ENCODE results near the gene LPIN3.

The LPIN3 gene

GRCh38 chr20:41367393-41367695 lies 26.7 kb downstream of the LPIN3 start:
- DNase-seq: no peak

DNA sequence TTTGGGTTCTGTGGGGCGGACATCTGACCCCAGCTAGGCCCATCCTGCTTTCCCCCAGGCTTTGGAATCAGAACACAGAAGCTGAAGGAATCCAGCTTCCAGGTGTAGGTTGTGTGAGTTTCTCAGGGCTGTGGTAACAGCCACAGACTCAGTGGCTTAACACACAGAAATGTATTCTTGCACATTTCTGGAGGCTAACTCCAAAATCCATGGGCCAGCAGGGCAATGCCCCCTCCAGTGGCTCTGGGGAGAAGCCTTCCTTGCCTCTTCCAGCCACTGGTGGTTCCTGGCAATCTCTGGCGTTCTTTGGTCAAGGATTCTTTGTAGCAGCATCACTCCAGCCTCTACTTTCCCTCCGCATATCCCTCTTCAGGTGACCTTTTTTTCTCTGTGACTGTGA lies 27.3 kb downstream of the LPIN3 start:
- no peak for DNase-seq

DNA sequence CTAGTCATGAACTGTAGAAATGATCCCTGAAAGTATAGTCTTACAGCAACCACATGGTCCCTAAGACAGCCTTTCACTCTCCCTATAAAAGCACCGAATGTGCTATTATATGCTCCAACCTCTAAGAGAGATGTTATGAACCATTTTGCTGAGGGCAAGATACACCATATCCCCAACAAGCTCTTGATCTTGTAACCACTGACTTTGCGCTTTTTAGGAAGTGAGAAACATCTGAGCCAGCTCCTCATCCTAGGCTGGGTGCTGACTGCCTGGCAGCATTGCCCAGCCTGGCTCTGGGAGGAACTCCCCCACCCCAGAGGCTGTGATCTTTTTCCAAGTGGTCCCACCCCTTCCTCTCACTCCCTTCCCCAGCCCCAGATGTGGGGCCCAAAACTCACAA lies 29.1 kb downstream of the LPIN3 start:
- DNase-seq: no peak

DNA sequence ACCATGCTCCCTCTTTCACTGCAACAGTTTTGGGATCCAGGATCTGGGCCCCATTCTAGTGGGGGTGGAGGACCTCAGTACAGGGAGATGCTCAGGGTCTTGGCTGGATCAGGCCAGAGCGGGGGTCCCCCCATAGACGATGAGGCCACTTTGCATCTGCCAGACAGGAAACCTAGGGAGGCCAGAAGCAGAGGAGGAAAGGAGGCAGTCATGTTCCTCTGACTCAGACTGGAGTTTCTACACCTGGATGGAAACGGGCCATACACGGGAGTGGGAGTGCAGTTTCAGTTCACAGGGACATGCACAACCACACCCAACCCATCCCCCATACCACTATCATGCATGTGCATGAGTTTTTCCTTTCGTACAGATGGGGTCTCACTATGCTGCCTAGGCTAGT lies 29.6 kb downstream of the LPIN3 start:
- no peak for DNase-seq

DNA sequence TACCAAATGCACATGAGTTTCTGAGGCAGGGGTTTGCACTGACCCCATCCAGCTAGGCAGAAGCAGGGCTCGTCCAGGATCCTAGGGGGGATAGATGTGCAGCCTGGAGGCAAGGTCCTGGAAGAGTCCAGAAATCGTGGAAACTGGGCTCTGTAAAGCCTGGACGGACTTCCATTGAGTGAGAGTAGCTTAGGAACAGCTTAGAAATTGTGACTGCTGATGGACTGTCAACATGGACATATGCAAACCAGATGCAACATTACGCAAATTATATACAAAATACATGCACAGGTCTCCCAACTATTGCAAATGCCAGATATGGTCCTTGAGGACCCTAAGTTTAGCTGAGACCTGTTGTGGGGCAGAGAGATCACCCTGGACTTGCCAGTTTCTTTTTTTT lies 30.8 kb downstream of the LPIN3 start:
- DNase-seq: no peak

DNA sequence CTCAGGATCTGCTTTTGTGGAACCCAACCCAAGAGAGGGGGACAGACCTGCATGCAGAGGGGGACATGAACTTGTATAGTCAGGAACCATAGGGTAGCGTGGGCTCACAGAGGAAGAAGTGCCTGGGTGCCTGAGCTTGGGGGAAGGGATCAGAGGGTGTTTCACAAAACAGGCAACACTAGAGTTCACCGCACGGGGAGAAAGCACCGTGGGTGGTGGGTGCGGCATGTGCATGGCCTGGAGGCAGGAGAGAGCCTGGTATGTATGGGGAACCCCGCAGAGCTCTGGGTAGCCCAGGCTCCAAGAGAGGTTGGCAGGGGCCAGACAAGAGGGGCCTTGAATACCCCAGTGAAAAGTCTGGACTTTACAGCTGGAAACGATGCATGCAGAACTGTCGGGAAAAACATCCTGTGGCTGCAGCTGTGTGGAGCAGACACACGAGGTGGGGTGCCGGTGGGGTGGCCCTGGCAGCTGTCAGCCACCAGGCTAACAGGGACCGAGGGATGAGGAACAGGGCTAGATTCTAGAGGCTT lies 32.7 kb downstream of the LPIN3 start:
- no peak for DNase-seq

GRCh38 chr20:41373931-41374920 lies 33.6 kb downstream of the LPIN3 start:
- no peak for DNase-seq

DNA sequence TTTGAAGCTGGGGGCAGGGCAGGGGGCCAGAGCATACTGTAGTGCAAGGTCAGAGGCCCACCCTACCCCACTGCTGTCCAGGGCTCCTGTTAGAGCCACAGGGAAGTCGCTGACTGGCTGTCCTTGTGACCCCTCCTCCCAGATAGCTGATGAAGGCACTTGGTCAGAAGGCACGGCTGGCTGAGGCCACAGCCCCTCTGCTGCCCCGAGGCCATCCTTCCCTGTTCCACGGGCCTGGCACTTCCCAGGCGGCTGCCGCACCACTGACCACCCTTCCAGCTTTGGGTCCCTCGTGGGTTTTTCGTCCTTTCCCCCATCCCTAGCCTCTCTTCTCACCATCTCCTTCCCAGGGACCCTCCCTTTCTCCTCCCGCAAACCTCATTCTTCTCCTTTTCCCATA lies 35.2 kb downstream of the LPIN3 start:
- no peak for DNase-seq

- no peak for DNase-seq
Measured at GRCh38 chr20:41376349-41376748, 35.7 kb downstream of the LPIN3 start.

GRCh38 chr20:41377275-41377674 lies 36.7 kb downstream of the LPIN3 start:
- no peak for DNase-seq

DNA sequence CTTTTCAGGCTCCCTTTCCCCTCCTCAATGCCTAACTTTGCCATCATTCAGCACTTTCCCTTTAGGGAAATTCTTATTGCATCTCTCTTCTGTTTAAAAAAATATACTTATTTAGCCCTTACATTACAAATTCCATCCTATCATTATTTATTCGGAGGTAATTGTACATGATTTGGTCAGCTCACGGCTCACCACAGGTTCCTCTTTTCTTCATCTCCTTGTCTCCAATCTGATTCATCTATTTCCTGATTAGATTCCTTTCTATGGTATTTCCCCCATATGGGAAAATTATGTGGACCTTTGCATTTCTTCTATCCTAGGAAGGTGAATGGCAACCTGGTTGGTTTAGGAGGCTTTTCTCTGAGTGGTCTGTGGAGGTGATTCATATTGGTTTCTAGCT lies 38.9 kb downstream of the LPIN3 start:
- no peak for DNase-seq

DNA sequence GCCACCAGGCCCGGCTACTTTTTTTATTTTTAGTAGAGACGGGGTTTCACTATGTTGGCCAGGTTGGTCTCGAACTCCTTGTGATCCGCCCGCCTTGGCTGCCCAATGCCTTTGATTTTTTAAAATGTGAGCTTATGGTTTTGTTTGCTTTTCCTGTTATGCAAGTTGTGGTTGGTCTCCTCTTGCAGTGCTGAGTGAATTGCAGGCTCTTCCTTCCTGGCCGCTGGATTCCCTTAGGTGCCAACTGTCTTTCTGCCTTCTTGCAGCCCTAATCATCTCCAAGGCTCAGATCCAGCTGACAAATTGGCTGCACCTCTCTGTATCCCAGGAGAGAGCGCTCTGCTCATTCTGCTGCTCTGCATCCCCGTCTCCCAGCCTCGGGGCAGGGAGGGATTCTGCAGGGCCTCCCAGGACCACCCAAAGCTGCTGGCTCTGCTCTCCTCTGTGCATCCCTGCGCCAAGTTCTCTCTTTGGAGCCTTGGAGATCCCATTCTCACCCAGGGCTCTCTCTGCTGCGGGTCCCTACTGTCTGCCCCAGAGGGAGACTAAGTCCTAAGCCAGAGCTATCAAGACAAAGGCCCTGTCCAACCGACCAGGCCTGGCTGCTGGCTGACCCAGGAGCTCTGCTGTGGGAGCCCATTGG lies 40.1 kb downstream of the LPIN3 start:
- DNase-seq: no peak

GRCh38 chr20:41382791-41383305 lies 42.2 kb downstream of the LPIN3 start:
- DNase-seq: no peak

GRCh38 chr20:41386502-41387427 lies 46.1 kb downstream of the LPIN3 start:
- no peak for DNase-seq

- DNase-seq: no peak
Measured at GRCh38 chr20:41387444-41387851, 46.8 kb downstream of the LPIN3 start.

GRCh38 chr20:41390889-41391288 lies 50.3 kb downstream of the LPIN3 start:
- no peak for DNase-seq

DNA sequence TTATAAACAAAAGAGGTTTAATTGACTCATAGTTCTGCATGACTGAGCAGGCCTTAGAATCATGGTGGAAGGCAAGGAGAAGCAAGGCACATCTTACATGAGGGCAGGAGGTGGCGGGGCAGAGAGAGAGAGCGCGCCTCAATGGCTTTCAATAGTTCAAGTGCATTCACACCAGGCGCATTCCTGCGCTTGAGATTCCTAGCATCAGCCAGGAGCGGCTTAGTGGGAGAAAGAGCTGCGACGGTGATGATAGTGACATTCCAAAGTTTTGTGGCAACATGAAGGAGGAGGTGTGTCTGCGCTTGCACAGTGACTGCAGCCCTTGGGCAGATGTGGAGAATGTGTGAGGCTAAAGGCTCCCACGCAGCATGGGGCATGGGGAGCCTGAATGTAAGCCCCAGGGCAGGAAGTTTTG lies 51.0 kb downstream of the LPIN3 start:
- no peak for DNase-seq

- DNase-seq: no peak
Measured at GRCh38 chr20:41392295-41392694, 51.7 kb downstream of the LPIN3 start.

DNA sequence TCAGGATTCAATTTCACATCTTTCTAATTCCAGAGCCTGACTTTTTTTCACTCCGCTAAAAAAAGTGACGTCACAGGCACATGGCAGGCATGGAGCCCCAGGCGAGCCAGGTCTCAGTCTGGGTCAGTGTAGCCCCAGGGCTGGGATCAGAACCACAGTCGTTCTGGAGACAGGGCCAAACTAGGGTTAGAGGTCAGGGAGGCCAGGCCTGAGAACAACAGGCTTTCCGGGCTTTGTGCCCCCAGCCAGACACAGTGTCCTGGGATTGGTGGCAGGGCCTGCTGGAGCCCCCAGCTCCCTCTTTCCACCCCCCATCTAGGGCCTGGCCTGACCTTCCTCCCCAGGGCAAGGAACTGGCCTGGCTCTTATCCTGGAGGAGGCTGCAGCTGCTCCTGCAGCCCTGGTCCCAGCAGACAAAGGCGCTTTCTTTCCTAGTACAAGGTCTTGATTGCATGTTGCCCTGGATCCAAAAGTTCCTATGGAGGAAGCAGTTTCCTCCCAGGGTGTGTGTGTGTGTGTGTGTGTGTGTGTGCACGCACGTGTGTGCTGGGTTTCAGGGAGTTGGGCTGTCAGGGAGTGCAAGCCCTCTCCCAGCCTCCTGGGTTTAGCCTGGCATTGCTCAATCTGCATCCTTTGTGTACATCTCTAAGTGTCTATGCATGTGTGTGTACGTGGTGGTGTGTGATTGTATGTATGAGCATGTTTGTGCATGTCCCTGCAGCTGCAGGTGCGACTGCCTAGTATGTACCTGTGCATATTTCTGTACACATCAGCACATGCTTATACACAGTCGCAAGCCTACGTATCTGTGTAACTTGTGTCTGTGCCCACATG lies 52.5 kb downstream of the LPIN3 start:
- DNase-seq: no peak

DNA sequence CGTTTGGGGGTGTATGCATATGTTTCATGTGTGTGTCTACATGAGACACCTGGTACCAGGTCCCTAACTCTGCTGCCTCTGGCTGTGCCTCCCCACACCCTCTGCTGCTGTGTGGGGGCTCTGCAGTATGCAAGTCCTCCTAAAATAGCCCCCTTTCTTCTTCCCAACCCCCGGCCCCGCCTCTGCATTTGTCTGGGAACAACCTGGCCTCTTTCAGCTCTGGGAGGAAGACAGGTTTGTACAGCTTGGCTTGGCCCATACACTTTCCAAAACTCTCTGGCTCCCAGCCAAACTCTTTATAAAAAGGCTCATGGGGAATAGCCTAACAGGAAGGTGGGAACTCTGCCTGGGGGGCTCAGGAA lies 53.1 kb downstream of the LPIN3 start:
- no peak for DNase-seq

DNA sequence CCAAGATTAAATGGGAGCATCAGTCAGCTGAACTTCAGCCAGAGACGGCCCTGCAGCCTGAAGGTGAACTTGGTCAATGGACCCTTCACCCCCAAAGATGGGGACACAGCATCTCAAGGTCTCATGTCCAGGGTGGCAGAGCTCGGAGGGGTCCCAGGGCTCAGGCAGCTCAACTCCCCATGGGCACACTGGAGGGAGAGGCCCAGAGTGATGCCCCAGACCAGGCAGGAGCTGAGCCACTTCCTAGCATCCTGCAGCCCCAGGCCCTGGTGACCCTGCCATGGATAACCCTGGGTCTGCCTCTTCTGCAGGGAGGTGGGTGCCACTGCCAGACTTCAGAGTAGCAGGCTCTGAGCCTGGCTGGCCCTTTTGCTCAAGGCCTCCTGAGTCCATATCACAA lies 53.5 kb downstream of the LPIN3 start:
- no peak for DNase-seq
